HepG2 (cell line): ENCODE data around the gene SPAG7. TPM values are rescaled to one million over a fixed set of nuclear protein-coding genes. Genes with fewer than 3 reads are reported as not detected.

Experiments
- BRCA1 ChIP-seq: sonication (generic); formaldehyde crosslinking; IDR thresholded peaks from 2 replicates; pipeline ENCODE4 v1.4.0; 2020; ENCODE audit warnings: missing genetic modification reagents
- EED ChIP-seq: sonication (generic); formaldehyde crosslinking; IDR thresholded peaks from 2 replicates; pipeline ENCODE4 v1.5.0; 2020; ENCODE audit warnings: mild to moderate bottlenecking, missing genetic modification reagents
- LCORL ChIP-seq, 2 experiments: fragments of 450-650 bp in 1 of 2; sonication (generic) in 1 of 2; formaldehyde crosslinking in 1 of 2; IDR thresholded peaks; 2 replicates each; pipeline versions ENCODE4 v1.5.0 to v1.6.1; 2017 to 2020; ENCODE audit warnings: antibody characterized with exemption in 1 of 2, missing genetic modification reagents in 1 of 2
- MAF1 ChIP-seq: sonication (generic); formaldehyde crosslinking; IDR thresholded peaks from 2 replicates; pipeline ENCODE4 v1.5.0; 2020; ENCODE audit warnings: missing genetic modification reagents, borderline replicate concordance
- PTBP1 ChIP-seq: fragments of 200-400 bp; formaldehyde crosslinking; IDR thresholded peaks from 2 replicates; pipeline ENCODE4 v1.6.1; 2018; ENCODE audit warnings: low read length, low read depth; ENCODE audit not compliant: poor library complexity, severe bottlenecking
- SCMH1 ChIP-seq: sonication (generic); formaldehyde crosslinking; IDR thresholded peaks from 2 replicates; pipeline ENCODE4 v1.9.0; 2021; ENCODE audit warnings: missing genetic modification reagents, mild to moderate bottlenecking, borderline replicate concordance
- TEAD3 ChIP-seq: optimal IDR thresholded peaks from 2 replicates; pipeline ENCODE3; 2016; ENCODE audit warnings: borderline replicate concordance
- ZNF138 ChIP-seq: sonication (generic); formaldehyde crosslinking; IDR thresholded peaks from 2 replicates; pipeline ENCODE4 v1.5.0; 2020; ENCODE audit warnings: mild to moderate bottlenecking, low read depth, missing genetic modification reagents
- ZNF225 ChIP-seq: sonication (generic); formaldehyde crosslinking; IDR thresholded peaks from 2 replicates; pipeline ENCODE4 v1.4.0; 2020; ENCODE audit warnings: mild to moderate bottlenecking, missing genetic modification reagents
- ZNF3 ChIP-seq: IDR thresholded peaks from 2 replicates; pipeline ENCODE4 v1.7.0; 2017; ENCODE audit warnings: inconsistent platforms
- ZNF616 ChIP-seq: sonication (generic); formaldehyde crosslinking; IDR thresholded peaks from 2 replicates; pipeline ENCODE4 v1.5.0; 2020; ENCODE audit warnings: low read depth, mild to moderate bottlenecking, missing genetic modification reagents
- ZNF660 ChIP-seq: sonication (generic); formaldehyde crosslinking; IDR thresholded peaks from 2 replicates; pipeline ENCODE4 v1.5.1; 2020; ENCODE audit warnings: mild to moderate bottlenecking, low read depth, missing genetic modification reagents, borderline replicate concordance
- ZNF674 ChIP-seq: sonication (generic); formaldehyde crosslinking; IDR thresholded peaks from 2 replicates; pipeline ENCODE4 v1.5.0; 2020; ENCODE audit warnings: low read depth, mild to moderate bottlenecking, missing genetic modification reagents
- ZNF773 ChIP-seq: sonication (generic); formaldehyde crosslinking; IDR thresholded peaks from 2 replicates; pipeline ENCODE4 v1.4.0; 2020; ENCODE audit warnings: missing genetic modification reagents, borderline replicate concordance
- ZSCAN25 ChIP-seq: sonication (generic); formaldehyde crosslinking; IDR thresholded peaks from 2 replicates; pipeline ENCODE4 v1.8.0; 2022; ENCODE audit warnings: mild to moderate bottlenecking, missing genetic modification reagents
- polyA plus RNA-seq, 8 experiments: library from polyadenylated mRNA; depleted of rRNA in 3 of 8; stranded (reverse) in 7 of 8; unstranded in 1 of 8; fragments of >200 nt; fragmentation: Illumina TruSeq in 4 of 8; extraction: Trizol in 4 of 8; gene quantifications; 2 replicates each; pipeline versions ENCODE4 v1.2.1 to v1.2.3, GENCODE V29; 2011 to 2016; ENCODE audit warnings: low read depth in 4 of 8, missing spikeins in 1 of 8, mixed read lengths in 1 of 8; ENCODE audit not compliant: insufficient read depth in 1 of 8
- total RNA-seq, 5 experiments: library from RNA; depleted of rRNA; stranded (reverse); fragments of >200 nt; fragmentation: Illumina TruSeq; extraction: Trizol; gene quantifications; 2 replicates each; pipeline ENCODE4 v1.2.3, GENCODE V29; 2016; ENCODE audit warnings: low read depth in 1 of 5
- TF ChIP-seq, protein P1 (sequence below): sonication (generic); formaldehyde crosslinking; IDR thresholded peaks from 2 replicates; pipeline ENCODE4 v1.4.0; 2020; ENCODE audit warnings: missing genetic modification reagents, borderline replicate concordance
- TF ChIP-seq, protein P2 (sequence below): sonication (generic); formaldehyde crosslinking; IDR thresholded peaks from 2 replicates; pipeline ENCODE4 v1.5.1; 2020; ENCODE audit warnings: mild to moderate bottlenecking, missing genetic modification reagents, borderline replicate concordance
- TF ChIP-seq, protein P3 (sequence below): conservative IDR thresholded peaks from 2 replicates; pipeline ENCODE4 v1.6.1; 2018; ENCODE audit warnings: missing genetic modification reagents
- TF ChIP-seq, protein P4 (sequence below): sonication (generic); formaldehyde crosslinking; IDR thresholded peaks from 2 replicates; pipeline ENCODE4 v1.5.0; 2020; ENCODE audit warnings: missing genetic modification reagents

The SPAG7 gene
- total and polyA plus RNA-seq, 2 of the 13 experiments (the other 11 are each of a cell fraction or from before 2014, with no cell fraction given): 51.0 to 59.0 TPM

DNA sequence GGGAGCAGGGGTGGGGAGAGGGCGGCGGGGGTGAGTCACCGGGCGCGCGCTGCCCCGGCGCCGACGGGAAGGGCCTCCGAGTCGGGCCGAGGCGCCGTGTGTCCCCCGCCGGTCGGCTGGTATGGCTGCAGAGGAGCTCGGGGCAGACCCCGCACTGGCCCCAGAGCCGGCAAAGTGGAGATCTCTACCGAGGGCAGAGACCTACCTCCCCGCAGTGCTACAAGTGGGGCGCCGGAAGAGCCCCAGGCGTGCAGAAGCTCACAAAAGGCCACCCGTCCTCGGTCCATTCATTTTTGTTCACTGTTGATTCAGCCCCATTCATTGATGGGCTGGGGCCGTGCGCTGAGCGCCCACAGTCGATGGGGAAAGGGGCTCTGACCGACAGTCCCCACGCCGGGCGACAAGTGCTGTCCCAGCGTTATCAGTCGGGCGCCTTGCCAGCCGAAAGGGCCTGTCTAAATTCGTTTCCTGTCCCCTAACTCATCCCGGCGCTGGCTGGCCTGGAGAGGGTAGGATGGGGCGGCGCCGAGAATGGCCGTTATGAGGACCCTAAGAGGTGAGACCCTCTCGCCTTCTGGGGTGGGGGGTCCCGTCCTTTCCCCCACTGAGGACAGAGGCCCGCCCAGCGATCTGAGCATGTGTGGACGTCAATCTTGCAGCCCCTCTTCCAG lies 17.4 kb downstream of the SPAG7 start (continued):
- TF ChIP-seq ZNF674 (CRISPR knock-in tag): no peak
- TF ChIP-seq LCORL (IDR thresholded peaks at IDR 0.05): no peak
- peak; percentile 58; the same call in 1 of the 2 replicates for TF ChIP-seq LCORL (CRISPR knock-in tag; IDR thresholded peaks at IDR 0.05)
- TF ChIP-seq BRCA1 (CRISPR knock-in tag): no peak
- TF ChIP-seq EED: peak; percentile 16; the same call in 1 of the 2 replicates
- TF ChIP-seq ZNF660 (CRISPR knock-in tag): no peak
- no peak for TF ChIP-seq ZNF3 (CRISPR knock-in tag)
- no peak for TF ChIP-seq SCMH1 (CRISPR knock-in tag)
- no peak for TF ChIP-seq ZNF225 (CRISPR knock-in tag)
- TF ChIP-seq, protein P1, sequence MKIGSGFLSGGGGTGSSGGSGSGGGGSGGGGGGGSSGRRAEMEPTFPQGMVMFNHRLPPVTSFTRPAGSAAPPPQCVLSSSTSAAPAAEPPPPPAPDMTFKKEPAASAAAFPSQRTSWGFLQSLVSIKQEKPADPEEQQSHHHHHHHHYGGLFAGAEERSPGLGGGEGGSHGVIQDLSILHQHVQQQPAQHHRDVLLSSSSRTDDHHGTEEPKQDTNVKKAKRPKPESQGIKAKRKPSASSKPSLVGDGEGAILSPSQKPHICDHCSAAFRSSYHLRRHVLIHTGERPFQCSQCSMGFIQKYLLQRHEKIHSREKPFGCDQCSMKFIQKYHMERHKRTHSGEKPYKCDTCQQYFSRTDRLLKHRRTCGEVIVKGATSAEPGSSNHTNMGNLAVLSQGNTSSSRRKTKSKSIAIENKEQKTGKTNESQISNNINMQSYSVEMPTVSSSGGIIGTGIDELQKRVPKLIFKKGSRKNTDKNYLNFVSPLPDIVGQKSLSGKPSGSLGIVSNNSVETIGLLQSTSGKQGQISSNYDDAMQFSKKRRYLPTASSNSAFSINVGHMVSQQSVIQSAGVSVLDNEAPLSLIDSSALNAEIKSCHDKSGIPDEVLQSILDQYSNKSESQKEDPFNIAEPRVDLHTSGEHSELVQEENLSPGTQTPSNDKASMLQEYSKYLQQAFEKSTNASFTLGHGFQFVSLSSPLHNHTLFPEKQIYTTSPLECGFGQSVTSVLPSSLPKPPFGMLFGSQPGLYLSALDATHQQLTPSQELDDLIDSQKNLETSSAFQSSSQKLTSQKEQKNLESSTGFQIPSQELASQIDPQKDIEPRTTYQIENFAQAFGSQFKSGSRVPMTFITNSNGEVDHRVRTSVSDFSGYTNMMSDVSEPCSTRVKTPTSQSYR: peak; percentile 5; the same call in 1 of the 2 replicates
- TF ChIP-seq PTBP1: peak; percentile 74
- TF ChIP-seq, protein P2, sequence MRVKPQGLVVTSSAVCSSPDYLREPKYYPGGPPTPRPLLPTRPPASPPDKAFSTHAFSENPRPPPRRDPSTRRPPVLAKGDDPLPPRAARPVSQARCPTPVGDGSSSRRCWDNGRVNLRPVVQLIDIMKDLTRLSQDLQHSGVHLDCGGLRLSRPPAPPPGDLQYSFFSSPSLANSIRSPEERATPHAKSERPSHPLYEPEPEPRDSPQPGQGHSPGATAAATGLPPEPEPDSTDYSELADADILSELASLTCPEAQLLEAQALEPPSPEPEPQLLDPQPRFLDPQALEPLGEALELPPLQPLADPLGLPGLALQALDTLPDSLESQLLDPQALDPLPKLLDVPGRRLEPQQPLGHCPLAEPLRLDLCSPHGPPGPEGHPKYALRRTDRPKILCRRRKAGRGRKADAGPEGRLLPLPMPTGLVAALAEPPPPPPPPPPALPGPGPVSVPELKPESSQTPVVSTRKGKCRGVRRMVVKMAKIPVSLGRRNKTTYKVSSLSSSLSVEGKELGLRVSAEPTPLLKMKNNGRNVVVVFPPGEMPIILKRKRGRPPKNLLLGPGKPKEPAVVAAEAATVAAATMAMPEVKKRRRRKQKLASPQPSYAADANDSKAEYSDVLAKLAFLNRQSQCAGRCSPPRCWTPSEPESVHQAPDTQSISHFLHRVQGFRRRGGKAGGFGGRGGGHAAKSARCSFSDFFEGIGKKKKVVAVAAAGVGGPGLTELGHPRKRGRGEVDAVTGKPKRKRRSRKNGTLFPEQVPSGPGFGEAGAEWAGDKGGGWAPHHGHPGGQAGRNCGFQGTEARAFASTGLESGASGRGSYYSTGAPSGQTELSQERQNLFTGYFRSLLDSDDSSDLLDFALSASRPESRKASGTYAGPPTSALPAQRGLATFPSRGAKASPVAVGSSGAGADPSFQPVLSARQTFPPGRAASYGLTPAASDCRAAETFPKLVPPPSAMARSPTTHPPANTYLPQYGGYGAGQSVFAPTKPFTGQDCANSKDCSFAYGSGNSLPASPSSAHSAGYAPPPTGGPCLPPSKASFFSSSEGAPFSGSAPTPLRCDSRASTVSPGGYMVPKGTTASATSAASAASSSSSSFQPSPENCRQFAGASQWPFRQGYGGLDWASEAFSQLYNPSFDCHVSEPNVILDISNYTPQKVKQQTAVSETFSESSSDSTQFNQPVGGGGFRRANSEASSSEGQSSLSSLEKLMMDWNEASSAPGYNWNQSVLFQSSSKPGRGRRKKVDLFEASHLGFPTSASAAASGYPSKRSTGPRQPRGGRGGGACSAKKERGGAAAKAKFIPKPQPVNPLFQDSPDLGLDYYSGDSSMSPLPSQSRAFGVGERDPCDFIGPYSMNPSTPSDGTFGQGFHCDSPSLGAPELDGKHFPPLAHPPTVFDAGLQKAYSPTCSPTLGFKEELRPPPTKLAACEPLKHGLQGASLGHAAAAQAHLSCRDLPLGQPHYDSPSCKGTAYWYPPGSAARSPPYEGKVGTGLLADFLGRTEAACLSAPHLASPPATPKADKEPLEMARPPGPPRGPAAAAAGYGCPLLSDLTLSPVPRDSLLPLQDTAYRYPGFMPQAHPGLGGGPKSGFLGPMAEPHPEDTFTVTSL (CRISPR knock-in tag): peak; percentile 60; the same call in 1 of the 2 replicates
- TF ChIP-seq, protein P3, sequence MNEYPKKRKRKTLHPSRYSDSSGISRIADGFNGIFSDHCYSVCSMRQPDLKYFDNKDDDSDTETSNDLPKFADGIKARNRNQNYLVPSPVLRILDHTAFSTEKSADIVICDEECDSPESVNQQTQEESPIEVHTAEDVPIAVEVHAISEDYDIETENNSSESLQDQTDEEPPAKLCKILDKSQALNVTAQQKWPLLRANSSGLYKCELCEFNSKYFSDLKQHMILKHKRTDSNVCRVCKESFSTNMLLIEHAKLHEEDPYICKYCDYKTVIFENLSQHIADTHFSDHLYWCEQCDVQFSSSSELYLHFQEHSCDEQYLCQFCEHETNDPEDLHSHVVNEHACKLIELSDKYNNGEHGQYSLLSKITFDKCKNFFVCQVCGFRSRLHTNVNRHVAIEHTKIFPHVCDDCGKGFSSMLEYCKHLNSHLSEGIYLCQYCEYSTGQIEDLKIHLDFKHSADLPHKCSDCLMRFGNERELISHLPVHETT (CRISPR knock-in tag): peak; percentile 14; the same call in 1 of the 2 replicates
- peak; percentile 16 for TF ChIP-seq ZSCAN25 (CRISPR knock-in tag)
- TF ChIP-seq MAF1 (CRISPR knock-in tag): no peak
- TF ChIP-seq, protein P4, sequence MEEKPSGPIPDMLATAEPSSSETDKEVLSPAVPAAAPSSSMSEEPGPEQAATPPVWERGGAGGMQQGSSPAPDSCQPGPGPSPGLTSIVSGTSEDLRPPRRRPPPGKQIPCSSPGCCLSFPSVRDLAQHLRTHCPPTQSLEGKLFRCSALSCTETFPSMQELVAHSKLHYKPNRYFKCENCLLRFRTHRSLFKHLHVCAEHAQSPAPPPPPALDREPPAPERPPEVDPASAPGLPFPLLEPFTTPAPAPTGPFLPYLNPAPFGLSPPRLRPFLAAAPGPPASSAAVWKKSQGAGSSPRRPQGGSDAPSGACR: peak; percentile 64; the same call in 1 of the 2 replicates
- no peak for TF ChIP-seq ZNF616
- no peak for TF ChIP-seq TEAD3
- no peak for TF ChIP-seq ZNF773 (CRISPR knock-in tag)
- TF ChIP-seq ZNF138 (CRISPR knock-in tag): no peak
